Sigmoid colon (tissue), 4 donors: ENCODE data around the gene CNKSR3.

Experiments
- EP300 ChIP-seq, 4 donors: sonication (generic); formaldehyde crosslinking; IDR thresholded peaks; one replicate each; pipeline ENCODE4 v1.6.1; 2017; ENCODE audit warnings: antibody characterized with exemption in 4 of 4
- POLR2A ChIP-seq, 2 donors: fragments of 450-650 bp; IDR thresholded peaks; one replicate each; pipeline ENCODE4 v1.6.1; 2016; ENCODE audit warnings: antibody characterized with exemption in 2 of 2, mild to moderate bottlenecking in 2 of 2, moderate library complexity in 2 of 2
- POLR2AphosphoS5 ChIP-seq, 4 donors: sonication (generic); formaldehyde crosslinking; IDR thresholded peaks; one replicate each; pipeline ENCODE4 v1.6.1; 2017; ENCODE audit warnings: antibody characterized with exemption in 4 of 4
- TF ChIP-seq, protein P1 (sequence below), 4 experiments: fragments of 450-650 bp in 3 of 4; fragments of 200-600 bp in 1 of 4; IDR thresholded peaks; one replicate each; pipeline ENCODE4 v1.5.1; 2016 to 2019; ENCODE audit warnings: antibody characterized with exemption in 4 of 4, mild to moderate bottlenecking in 3 of 4, moderate library complexity in 2 of 4

DNA sequence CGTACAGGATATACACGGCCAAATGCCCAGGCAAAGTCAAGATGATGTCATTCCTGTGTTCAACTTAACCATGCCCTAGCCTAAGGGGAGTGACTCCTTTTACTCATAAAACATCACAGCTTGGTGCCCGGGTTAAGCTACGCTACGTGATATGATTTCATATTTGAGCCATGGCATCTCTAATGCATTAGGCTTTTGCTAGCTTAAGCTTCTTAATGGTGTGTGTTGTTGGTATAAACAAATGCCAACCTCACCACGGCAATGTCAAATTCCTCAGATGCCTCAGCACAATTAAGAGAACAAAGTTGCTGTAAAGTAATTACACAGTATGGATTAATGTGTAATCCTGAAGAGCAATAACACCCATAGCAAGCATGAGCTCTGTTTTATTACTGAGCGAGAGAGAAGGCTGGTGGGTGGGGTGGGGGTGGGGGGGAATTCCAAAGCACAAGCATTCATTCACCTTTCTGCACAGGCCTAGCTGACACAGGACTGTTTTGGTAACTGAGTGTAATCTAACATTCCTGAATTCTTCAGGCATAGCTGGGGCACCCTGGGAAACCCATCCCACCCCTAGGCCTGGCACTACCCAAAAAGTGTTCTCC lies 44.7 kb upstream of the CNKSR3 start:
- TF ChIP-seq, protein P1, sequence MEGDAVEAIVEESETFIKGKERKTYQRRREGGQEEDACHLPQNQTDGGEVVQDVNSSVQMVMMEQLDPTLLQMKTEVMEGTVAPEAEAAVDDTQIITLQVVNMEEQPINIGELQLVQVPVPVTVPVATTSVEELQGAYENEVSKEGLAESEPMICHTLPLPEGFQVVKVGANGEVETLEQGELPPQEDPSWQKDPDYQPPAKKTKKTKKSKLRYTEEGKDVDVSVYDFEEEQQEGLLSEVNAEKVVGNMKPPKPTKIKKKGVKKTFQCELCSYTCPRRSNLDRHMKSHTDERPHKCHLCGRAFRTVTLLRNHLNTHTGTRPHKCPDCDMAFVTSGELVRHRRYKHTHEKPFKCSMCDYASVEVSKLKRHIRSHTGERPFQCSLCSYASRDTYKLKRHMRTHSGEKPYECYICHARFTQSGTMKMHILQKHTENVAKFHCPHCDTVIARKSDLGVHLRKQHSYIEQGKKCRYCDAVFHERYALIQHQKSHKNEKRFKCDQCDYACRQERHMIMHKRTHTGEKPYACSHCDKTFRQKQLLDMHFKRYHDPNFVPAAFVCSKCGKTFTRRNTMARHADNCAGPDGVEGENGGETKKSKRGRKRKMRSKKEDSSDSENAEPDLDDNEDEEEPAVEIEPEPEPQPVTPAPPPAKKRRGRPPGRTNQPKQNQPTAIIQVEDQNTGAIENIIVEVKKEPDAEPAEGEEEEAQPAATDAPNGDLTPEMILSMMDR (IDR thresholded peaks at IDR 0.05): no peak
- TF ChIP-seq EP300 (IDR thresholded peaks at IDR 0.05): no peak
- no peak for TF ChIP-seq POLR2AphosphoS5 (IDR thresholded peaks at IDR 0.05)
- TF ChIP-seq POLR2A (IDR thresholded peaks at IDR 0.05): no peak
